HCT116 (cell line): Measurements from ENCODE around the gene COL28A1.

Experiments used
- EZH2phosphoT487 ChIP-seq: fragments of 200-600 bp; IDR thresholded peaks from 2 replicates; pipeline ENCODE4 v1.6.1; 2018; ENCODE audit warnings: antibody characterized with exemption, borderline replicate concordance
- TF ChIP-seq, protein P1 (sequence below), 3 experiments: fragments of 200-600 bp in 1 of 3; sonication (generic) in 1 of 3; IDR thresholded peaks in 2 of 3; conservative IDR thresholded peaks in 1 of 3; 2 replicates each; pipeline ENCODE4 v1.5.1; 2012 to 2017; ENCODE audit warnings: low read depth in 2 of 3, low read length in 2 of 3, antibody characterized with exemption in 1 of 3, borderline replicate concordance in 1 of 3, control low read depth in 1 of 3, mild to moderate bottlenecking in 1 of 3, mixed read lengths in 1 of 3, mixed run types in 1 of 3, moderate library complexity in 1 of 3; ENCODE audit not compliant: insufficient read depth in 1 of 3

DNA sequence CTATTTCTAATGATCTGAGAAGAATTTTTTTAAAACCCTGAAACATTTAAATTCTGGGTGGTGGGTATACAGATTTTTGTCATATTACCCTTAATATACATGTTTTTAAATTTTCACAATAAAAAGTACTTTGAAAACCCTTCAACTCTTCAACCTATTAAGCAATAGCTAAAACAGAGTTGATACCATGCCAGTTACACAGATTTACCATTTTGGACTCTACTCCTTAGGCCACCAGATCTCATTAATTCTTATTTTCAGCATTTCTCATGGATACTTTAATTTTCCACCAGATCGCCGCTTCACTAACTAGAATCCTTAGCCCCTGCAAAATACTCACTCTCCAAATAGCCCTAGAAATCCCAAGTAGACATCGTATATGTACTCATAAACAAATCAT, 12.7 kb upstream of the COL28A1 start:
- TF ChIP-seq, protein P1, sequence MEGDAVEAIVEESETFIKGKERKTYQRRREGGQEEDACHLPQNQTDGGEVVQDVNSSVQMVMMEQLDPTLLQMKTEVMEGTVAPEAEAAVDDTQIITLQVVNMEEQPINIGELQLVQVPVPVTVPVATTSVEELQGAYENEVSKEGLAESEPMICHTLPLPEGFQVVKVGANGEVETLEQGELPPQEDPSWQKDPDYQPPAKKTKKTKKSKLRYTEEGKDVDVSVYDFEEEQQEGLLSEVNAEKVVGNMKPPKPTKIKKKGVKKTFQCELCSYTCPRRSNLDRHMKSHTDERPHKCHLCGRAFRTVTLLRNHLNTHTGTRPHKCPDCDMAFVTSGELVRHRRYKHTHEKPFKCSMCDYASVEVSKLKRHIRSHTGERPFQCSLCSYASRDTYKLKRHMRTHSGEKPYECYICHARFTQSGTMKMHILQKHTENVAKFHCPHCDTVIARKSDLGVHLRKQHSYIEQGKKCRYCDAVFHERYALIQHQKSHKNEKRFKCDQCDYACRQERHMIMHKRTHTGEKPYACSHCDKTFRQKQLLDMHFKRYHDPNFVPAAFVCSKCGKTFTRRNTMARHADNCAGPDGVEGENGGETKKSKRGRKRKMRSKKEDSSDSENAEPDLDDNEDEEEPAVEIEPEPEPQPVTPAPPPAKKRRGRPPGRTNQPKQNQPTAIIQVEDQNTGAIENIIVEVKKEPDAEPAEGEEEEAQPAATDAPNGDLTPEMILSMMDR (IDR thresholded peaks at IDR 0.05 in 2 of 3, conservative IDR thresholded peaks at IDR 0.05 in 1 of 3; ENCODE audit: borderline replicate concordance in 1 of 3, insufficient read depth in 1 of 3, low read depth in 2 of 3, low read length in 2 of 3), result no peak
- no peak for TF ChIP-seq EZH2phosphoT487
